RPMI8226 (cell line): Measurements from ENCODE around the gene TSR1.

Experiments
- DNase-seq: peaks from one replicate; pipeline ENCODE4 v3.0.0-alpha.2; 2015

The TSR1 gene

DNA sequence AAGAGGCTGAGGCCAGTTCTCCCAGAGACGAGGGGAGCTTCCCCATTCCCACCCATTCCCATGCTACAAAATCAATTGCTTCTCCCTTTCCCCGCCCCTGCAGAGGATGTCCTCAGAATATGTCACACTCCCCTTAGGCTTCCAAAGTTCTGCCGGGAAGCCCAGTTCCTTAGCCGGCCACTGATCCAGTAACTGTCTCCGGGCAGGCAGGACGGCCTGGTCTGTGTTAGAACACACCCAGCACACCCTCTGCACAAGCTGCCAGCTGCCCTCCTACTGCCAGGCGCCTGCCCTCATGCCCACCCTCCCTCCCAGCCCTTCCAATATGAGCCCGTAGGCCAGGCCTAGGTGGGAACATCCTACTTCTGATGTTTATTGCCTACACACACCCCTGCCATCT is 32.1 kb upstream of the TSR1 start:
- DNase-seq = no peak

DNA sequence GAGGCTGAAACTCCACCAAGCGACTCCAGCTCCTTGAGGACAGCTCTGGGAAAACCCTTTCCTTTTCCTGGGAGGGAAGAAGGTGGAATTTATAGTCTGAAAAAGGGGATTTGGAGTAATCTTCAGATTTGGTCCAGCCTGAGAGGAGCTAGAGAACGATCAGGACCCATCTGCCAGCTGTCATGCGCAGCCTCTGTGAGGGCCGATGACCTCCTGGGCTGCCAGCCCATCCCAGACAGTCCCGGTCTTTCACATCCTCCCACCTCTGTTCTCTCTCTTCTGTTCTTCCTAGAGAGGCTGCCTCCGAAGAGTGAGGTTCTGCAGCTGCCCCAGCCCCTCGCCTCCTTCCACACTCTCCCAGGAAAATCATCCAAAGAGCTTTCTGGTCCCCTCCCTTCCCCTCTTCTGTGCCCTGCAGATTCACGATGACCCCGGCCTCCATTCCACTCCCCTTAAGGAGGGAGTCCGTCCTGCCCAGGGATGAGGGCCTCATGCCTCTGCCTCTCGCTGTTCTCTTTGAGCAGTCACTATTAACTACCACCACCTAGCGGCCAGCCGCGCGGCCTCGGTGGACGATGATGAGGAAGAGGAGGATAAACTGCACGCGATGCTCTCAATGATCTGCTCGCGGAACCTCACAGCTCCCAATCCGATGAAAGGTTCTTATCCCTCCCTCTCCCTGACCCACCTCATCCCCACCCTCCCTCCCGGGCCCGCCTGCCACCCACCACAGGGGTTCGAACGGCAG is 30.7 kb upstream of the TSR1 start:
- no peak for DNase-seq

DNA sequence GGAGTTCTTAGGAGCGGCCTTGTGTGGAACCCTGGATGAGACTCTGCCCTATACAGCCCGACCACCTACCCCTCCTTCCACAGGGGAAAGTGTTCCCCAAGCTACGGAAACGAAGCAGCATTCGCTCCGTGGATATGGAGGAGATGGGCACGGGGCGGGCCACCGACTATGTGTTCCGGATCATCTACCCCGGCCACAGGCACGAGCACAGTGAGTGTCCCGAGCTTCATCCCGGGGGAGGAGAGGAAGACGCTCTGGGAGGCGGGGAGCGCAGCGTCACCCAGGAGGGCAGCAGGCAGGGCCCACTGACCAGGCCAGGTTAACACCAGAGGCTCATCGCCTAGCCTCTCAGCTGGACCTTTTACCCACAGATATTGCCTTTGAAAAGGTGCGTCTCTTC is 28.9 kb upstream of the TSR1 start:
- DNase-seq = no peak

DNA sequence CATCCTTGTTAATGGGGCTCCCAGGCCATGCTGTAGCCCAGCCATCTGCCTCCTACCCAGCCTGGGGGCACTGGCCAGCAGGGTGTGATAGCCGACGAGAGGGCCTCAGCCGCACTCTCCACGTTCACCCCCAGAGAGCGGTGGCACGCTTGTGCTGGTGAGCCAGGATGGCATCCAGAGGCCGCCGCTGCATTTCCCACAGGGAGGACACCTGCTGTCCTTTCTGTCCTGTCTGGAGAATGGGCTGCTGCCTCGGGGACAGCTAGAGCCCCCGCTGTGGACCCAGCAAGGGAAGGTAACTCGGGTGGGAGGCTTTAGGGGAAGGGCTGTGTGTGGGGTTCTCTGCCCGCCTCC is 28.5 kb upstream of the TSR1 start:
- DNase-seq = no peak

DNA sequence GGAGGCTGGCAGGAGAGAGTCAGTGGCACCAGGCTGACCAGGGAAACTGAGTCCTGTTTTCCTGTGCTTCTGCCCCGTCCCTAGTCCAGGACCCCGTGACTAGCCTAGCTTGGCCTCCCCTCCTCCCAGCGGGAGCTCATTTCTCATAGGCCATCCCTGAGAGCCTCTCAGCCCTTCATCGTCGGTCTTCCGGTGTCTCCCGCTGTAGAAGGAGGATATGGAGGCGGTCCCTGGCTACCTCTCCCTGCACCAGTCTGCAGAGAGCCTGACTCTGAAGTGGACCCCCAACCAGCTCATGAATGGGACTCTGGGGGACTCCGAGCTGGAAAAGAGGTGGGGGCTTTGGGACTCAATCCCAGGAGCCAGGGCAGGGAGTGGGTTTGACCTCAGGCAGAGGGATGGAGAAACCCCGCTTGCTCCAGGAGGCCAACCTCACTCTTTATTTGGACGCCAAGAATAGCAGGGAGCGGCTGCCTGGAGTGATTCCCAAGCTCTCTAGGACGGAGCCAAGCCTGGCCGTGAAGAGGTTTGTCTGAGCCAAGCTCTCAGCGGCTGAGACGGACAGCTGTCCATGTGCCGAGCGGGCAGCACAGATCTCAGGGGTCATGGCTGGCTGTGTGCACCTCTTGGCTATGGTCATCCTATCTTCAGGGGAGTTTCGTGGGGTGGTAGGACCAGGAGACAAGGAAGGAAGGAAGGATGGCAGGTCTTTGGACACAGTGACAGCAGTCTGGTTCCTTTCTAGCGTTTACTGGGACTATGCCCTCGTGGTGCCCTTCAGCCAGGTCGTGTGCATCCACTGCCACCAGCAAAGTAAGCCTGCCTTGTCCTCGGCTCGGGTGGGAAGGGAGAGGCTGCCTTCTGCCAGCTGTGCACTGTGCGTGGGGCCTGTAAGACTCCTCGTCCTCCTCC is 27.9 kb upstream of the TSR1 start:
- DNase-seq = no peak

DNA sequence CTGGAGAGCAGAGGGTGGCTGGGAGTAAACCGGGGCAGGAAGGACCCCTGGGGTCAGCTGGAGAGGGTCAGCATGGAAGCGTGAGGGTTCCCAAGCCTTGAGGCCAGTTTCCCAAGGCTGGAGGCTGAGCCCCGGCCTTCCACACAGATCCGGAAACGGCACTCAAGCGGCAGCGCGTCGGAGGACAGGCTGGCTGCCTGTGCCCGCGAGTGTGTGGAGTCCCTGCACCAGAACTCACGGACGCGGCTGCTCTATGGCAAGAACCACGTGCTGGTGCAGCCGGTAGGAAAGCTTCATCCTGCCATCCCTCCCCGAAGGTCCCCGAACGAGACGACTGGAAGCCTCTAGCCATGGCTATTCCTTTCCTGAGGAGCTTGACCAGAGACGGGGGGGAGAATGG is 27.1 kb upstream of the TSR1 start:
- no peak for DNase-seq

DNA sequence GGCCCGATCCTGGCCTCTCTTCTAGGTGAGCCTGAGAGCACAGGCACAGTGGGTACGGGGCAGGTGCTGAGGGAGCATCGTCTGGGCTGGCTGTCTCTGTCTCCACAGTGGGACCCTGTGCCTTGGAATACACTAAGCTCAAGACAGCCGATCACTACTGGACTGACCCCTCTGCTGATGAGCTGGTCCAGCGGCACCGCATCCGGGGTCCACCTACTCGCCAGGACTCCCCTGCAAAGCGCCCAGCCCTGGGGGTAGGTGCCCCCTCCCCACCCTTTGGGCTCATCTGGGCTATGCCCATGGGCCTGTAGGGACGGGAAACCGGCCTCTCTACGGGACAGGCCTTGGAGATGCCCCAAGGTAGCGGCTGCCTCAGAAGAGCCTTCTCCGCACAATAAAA is 26.6 kb upstream of the TSR1 start:
- no peak for DNase-seq

DNA sequence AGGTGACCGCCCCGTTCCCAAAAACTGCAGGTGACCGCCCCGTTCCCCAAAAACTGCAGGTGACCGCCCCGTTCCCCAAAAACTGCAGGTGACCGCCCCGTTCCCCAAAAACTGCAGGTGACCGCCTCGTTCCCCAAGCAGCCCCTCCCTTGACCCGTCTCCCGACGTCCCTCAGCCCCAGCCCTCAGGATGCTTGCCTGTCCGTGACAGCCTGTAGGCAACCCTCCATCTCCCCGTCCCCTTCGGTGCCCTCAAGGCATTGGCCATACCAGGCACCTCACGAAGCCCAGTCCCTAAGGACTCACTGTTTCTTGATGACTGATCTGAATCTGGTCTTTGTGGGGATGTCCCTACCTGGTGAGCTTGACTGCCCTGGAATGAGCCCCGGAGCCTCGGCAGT is 26.2 kb upstream of the TSR1 start:
- DNase-seq = no peak

DNA sequence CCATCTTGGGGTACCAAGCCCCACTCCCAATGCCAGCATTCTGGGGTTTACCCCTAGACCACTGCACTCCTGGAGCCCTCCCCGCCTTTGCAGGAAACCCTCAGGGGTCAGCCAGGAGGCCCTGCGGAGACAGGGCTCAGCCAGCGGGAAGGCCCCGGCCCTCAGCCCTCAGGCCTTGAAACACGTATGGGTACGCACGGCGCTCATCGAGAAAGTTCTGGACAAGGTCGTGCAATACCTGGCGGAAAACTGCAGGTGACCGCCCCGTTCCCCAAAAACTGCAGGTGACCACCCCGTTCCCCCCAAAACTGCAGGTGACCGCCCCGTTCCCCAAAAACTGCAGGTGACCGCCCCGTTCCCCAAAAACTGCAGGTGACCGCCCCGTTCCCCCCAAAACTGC is 25.8 kb upstream of the TSR1 start:
- no peak for DNase-seq

DNA sequence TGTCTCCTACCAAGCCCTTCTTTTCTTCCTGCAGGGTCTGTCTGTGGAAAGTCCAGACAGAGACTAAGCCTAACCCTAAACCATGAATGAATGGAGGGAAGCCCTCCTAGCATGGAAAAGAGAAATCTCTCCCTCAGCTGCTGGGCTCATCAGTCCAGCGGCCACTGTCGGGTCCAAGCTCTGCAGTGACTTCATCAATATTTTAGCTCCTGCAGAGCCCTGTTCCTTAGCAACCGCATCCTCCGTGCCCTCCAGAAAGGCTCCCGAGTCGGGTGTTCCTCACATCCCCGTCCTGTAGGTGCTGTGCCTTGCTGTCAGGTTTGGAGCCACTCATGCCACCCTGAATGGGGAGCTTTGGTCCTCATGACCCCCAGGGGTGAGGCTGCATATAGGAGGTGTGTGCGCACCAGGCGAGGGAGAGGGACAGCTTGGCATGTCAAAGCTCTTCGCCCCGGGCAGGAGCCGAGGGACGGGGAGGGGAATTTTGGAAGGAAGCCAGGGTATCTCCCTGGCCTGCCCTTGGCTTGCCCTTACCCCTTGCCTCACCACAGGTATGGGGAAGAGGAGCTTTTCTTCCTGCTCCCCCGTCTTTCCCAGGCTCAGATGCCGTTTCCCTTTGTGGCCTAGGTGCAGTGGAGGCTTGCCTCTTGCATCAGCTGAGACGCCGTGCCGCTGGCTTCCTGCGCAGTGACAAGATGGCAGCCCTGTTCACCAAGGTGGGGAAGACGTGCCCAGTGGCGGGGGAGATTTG is 24.9 kb upstream of the TSR1 start:
- no peak for DNase-seq

DNA sequence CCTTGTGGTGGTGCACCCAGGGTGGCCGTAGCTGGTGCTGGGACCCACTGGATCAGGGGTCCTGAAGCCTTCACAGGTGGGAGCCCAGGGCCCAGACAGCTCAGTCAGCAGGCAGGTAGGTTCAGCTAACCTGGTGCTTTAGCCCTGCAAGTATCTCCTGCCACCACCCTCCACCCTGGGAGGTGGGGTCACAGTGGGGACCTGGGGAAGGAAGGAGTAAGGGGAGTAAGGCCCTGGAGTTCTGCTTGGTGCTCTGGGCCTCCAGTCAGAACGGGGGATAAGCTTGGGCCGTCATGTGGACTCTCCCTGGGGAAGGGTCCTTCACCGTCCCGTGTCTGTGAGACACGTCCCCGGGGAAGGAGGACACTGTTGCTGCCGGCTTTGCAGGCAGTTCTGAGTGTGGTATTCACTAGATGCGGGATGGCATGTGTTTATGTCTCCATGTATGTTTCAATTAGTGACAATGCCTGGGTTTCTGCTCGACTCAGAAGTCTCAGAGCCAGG is 21.7 kb upstream of the TSR1 start:
- no peak for DNase-seq

DNA sequence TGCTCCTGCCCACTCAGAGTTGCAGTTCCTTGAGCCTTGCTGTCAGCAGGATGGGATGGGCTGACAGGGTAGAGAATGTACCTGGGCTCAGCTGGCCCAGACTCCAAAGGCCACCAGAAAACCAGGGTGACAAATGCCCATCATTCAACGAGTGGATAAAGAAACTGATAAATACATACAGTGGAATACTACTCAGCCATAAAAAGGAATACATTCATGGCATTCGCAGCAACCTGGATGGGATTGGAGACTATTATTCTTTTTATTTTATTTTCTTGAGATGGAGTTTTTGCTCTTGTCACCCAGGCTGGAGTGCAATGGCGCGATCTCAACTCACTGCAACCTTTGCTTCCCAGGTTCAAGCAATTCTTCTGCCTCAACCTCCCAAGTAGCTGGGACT is 21.0 kb upstream of the TSR1 start:
- DNase-seq = no peak

DNA sequence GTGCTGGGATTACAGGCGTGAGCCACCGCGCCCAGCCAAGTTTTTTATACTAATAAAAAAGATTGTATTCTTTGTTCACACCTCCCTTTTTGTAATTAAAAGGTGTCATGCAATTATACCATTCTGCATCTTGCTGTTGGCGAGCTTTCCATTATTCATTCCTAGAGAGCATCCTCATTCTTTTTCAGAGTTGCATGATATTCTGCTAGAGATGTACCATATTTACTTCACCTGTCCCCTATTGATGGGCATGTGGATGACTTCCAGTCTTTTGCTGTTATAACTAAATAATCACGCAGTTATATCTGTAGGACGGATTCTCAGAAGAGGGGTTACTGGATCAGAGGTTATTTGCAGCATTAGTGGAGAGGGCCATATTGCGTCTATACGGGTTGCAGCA is 18.1 kb upstream of the TSR1 start:
- no peak for DNase-seq

DNA sequence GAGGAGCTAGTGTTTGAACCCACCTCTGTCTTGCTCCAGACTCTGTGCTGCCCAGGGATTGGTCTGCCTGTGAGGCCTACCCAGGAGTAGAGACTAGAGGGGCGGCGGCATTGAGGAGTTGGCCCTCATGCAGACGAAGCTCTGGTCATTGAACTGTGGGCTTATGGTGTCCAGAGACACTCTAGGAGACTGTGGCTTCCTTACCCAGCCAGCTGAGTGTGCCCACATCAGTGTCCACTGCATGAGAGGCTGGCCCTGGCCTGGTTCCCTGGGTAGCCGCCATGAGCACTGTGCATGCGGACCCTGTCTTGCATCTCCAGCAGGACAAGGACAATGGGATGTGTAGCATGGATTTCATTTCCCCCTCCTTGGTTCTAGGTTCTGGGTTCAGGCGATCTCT is 15.0 kb upstream of the TSR1 start:
- DNase-seq = no peak

DNA sequence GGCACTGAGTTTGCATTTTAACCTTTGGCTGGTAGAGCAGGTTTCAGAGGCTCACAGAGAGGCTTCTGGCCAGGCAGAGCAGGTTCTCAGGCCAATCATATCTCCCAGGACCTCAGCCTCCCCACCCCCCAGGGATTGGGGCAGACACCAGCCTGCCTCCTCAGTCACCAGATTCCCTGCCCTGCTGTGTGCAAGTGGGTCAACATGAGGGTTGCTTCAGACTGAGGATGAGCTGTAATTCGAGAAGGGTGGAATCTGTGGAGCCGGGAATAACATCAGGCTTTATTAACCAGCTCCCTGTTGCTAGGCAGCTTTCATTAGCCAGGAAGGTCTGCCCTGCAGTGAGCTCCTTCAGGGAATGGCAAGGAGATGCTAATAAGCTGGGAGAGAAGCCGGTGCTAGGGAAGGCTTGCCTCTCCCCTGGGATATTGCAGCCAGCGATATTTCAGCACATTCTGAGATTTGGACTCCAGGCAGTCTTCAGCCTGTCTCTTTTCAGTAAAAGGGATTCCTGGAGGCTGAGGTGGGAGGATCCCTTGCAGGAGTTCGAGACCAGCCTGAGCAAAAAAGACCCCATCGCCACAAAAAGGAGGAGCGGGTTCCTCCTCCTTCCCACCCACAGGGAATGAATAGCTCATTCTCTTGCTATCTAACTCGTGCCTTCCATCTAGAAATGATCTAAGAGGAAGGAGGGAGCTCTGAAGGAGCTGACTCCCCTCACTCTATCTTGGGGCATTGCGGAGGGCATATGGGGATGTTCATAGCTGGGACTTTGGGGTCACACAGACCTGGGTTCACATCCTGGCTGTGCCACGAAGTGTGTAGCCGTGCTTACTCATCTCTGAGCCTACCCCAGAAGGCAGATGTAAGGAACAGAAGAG is 11.8 kb upstream of the TSR1 start:
- DNase-seq = no peak

DNA sequence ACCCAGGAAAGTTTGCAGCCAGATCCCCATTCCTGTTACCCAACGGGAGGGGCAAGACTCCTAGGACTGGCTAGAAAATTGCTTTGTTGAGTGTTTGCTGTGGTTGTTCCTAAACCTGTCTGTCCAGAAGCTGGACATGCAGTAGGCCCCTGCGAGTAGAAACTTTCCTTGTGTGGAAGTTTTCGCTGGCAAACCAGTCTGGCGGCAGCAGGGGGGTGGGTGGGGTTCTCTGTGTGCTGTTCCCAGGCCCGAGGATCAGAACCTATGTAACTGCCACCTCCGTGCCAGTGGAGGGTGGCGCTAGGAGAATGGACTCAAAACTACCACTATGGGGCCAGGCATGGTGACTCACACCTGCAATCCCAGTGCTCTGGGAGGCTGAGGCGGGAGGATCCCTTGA is 10.2 kb upstream of the TSR1 start:
- DNase-seq = no peak

DNA sequence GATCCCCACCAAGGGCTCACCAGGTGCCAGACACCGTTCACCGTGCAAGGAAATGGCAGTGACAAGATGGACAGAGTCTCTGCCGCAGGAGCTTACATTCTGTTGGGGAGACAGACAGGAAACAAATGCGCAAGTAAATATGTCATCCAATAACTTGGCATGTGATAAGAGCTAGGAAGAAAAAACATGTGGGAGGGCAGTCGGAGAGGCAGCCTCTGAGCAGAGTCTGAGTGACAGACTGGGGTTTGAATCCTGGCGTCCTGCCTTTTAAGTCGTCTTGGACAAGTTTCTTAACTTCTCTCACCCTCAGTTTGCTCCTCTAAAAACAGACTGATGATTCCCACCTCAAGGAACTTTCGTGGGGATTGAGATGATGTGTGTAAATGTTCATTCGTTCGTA is 8.3 kb upstream of the TSR1 start:
- DNase-seq = no peak

DNA sequence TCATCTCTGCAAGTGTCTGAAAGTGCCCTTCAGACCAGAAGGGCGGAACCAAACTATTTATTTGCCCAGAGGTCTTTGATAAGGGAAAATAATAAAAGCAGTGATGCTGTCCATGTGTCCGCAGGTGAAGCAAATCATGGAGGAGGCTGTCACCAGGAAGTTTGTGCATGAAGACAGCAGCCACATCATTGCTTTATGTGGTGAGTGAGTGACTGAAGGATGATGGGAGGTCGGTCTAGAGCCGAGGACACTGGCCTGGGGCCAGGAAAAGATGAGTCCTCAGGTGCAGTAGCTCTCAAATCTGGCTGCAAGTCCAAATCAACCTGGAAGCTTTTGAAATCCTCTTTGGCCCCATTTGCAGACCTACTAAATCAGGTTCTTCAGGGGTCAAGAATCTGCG is 7.2 kb upstream of the TSR1 start:
- peak; percentile 16 for DNase-seq

DNA sequence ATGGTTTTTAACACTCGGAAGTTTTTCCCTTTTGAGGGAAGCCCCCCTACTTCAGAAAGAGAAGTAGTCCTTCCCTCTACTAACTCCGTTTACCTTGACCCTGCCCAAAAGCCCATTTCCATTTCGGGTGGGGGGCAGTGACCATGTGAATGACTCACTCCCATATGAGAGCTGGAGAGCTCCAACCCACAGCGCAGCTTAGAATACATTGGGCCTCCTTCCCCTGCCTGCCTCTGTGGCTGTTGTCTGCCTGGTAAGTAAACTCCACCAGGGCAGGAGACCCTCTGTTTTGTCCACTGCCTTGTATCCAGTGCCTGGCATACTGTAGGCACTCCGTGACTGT is 2.0 kb upstream of the TSR1 start:
- DNase-seq = no peak

DNA sequence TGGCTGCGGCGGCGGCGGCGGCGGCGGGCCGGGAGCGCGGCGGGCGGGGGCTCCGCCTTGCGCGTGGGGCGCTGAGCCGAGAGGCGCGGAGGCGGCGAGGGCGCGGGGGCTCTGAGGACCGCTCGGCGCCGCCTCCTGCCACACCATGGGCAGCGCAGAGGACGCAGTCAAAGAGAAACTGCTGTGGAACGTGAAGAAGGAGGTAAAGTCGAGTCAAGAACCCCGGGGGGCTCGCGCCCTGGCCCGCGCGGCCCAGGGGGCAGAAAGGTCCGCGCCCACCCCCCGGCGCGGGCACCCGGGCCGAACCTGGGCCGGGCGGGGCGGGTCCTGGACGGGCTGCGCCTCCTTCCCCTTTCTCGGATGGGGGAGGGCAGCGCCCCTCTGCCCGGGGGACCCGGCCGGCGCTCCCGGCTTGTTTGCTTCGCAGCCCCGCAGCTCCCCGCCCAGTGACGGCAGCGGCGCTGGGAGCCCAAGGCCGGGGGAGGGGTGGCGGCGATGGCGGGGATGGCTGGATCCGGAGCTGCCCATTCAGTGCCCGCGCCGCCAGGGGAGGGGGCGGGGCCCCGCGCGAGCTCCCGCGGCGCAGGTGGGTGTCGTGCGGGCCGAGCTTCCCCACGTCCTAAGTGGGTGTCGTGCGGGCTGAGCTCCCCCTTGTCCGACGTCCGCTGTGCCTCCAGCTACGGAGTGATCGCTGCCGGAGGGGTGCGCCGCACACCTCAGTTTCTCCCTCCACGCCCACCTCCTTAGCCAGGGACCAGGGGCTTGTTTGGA is 1.5 kb upstream of the TSR1 start:
- DNase-seq = peak; percentile 49

DNA sequence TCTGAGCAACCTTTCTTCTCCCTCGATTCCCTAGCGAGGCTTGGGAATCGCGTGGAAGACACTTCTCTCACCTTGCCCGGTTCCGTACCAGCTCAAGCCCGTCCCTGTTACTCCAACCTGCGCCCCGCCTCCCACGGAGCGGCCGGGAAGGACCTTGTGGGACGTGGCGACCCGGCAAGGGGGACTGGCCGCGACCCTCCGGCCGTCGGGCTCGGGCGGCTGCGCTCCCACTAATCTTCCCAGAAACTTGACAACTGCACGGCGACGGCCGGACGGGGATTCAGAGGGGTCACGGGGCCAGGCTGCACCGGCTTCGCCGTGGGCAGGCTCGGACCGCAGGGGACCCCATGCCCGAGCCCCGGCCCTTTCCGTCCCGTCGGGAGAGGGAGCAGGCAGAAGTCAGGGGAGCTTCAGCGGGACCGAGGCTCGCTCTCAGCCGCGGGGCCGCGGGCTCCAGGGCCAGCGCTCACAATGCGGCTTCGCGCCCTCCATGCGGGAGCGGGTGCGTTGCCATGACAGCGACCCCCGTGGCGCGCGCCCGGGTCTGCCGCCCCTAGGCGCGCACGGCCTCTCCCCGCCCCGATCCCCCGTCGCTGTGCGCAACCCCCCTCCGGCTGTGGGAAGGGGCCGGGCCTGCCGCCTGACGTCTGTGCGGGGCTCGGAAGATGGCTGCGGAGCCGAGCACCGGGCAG is 741 bp upstream of the TSR1 start, which contains the start of gene SGSM2:
SGSM2 (plus strand) TSS at position 650 of the 692 bp plus-strand sequence. CDS start 188 bp downstream, outside the sequence.
- peak; percentile 47 for DNase-seq
